ENCODE measurements around the gene STMN3. TPM values are rescaled to one million over a fixed set of nuclear protein-coding genes. Genes with fewer than 3 reads are reported as not detected.

STMN3 gene
- total and polyA plus RNA-seq, 2 of the 8 experiments (the other 6 are each of a cell fraction or from before 2014, with no cell fraction given): 51.5 to 63.1 TPM

DNA sequence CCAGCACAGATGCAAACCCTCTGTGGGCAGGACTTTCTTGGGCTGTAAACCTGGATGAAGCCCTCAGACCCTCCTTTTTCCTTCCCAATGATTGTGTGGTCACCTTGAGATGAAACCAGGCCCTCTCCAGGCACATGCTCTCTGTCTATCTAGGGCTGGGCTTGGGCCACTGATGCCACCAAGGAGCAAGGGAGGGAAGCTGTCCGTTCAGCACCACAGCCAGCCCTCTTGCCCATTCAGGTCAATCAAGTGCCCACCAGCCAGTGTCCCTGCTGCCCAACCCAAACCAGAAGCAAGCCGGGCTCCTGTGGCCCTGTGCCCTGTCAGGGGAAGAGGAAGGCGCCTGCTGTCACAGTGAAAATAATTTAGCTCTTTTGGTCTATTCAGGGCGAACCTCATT is 8.0 kb downstream of the STMN3 start (continued):
- TF ChIP-seq GTF2F1 (IDR thresholded peaks at IDR 0.05; ENCODE audit: borderline replicate concordance, low read depth, low read length) (no peak), TAF7 (optimal IDR thresholded peaks at IDR 0.05; ENCODE audit: borderline replicate concordance, low read depth, low read length) (no peak)

All from H1 (cell line).